ENCODE data around the gene LENEP. TPM values are rescaled to one million over a fixed set of nuclear protein-coding genes. Genes with fewer than 3 reads are reported as not detected.
"Not testable (repeated sequence)": the region's sequence is repeated elsewhere in the genome, so short reads cannot be mapped to it uniquely, and the experiment has no call there.

Gene LENEP
- total and polyA plus RNA-seq, 7 experiments from 2014 or later, result 1.4 to 3.2 (median 2.6) TPM; not detected in 4

- Mint-ChIP-seq H3K27me3 (no peaks in the 10 kb centered on the region), H3K4me3 (no peak overlapping the region), H3K36me3 (peaks cover 0 to 18% (median 0%) of the 10 kb centered on the region in 5 donors), H3K27ac (no peak overlapping the region), H3K4me1 (peaks cover 21 to 36% (median 30%) of the 10 kb centered on the region in 7 donors), H3K9me3 (peaks cover 0 to 2% (median 0%) of the 10 kb centered on the region in 11 donors)
- DNase-seq (peak in 8 of 9 donors; percentile 91 to 98 (median 95)), ATAC-seq (peak; percentile 56)
- no peaks in the 10 kb centered on the region for H3K27me3 ChIP-seq (ENCODE audit: control insufficient read depth in 2 of 2, insufficient read depth in 2 of 2, low read length in 2 of 2)
- intact Hi-C loops (cut with micrococcal nuclease), result loop anchor here (1.0 to 10.0 kb wide), 14 partner anchors 8 to 417 kb away; partner anchors contain the start of genes ADAM15 (in 2 of the 2), FLAD1 (in 2 of the 2), PYGO2 (in 2 of the 2) and UBE2Q1 (in 2 of the 2)
- peak overlapping the region; percentile 82 for H3K4me3 ChIP-seq (ENCODE audit: low read length)
- H3K27ac ChIP-seq (ENCODE audit: low read depth, low read length), result peak overlapping the region; percentile 94
- H3K9me3 ChIP-seq (ENCODE audit: control insufficient read depth in 2 of 3, low read length in 3 of 3), result no peaks in the 10 kb centered on the region
- peaks cover 0 to 13% (median 0%) of the 10 kb centered on the region in 3 experiments for H3K36me3 ChIP-seq (ENCODE audit: control insufficient read depth in 2 of 3, insufficient read depth in 3 of 3, low read length in 3 of 3)
- ChIA-PET POLR2A (interaction anchor here (0.8 to 11.7 kb wide), 12 partner anchors 9 to 49 kb away, joined by 3 to 160 read pairs (median 6); partner anchors contain the start of genes FLAD1, PBXIP1, PMVK and PYGO2), CTCF (interaction anchor here (0.9 to 10.5 kb wide), 2 partner anchors 40 to 110 kb away, joined by 4 to 94 read pairs; no protein-coding TSS in a partner anchor)
- peaks cover 28 to 35% of the 10 kb centered on the region in 2 donors for H3K4me1 ChIP-seq (ENCODE audit: control insufficient read depth in 2 of 2, insufficient read depth in 2 of 2, low read length in 2 of 2)
These were observed 18.5 kb upstream of the LENEP start for GRCh38 chr1:154974808-154975408.

- Mint-ChIP-seq H3K4me3 (no peak overlapping the region), H3K9me3 (peaks cover 0 to 2% (median 0%) of the 10 kb centered on the region in 11 donors), H3K4me1 (peaks cover 21 to 36% (median 30%) of the 10 kb centered on the region in 7 donors), H3K36me3 (peaks cover 0 to 20% (median 0%) of the 10 kb centered on the region in 5 donors), H3K27me3 (no peaks in the 10 kb centered on the region), H3K27ac (no peak overlapping the region)
- H3K4me3 ChIP-seq (ENCODE audit: low read length), result peak overlapping the region; percentile 82
- H3K4me1 ChIP-seq (ENCODE audit: control insufficient read depth in 2 of 2, insufficient read depth in 2 of 2, low read length in 2 of 2), result peaks cover 28 to 33% of the 10 kb centered on the region in 2 donors
- peaks cover 0 to 10% (median 0%) of the 10 kb centered on the region in 3 experiments for H3K36me3 ChIP-seq (ENCODE audit: control insufficient read depth in 2 of 3, insufficient read depth in 3 of 3, low read length in 3 of 3)
- H3K27ac ChIP-seq (ENCODE audit: low read depth, low read length), result peak overlapping the region; percentile 94
- ATAC-seq (no peak), DNase-seq (peak in 7 of 9 donors; percentile 23 to 75 (median 41))
- H3K9me3 ChIP-seq (ENCODE audit: control insufficient read depth in 2 of 3, low read length in 3 of 3), result no peaks in the 10 kb centered on the region
- H3K27me3 ChIP-seq (ENCODE audit: control insufficient read depth in 2 of 2, insufficient read depth in 2 of 2, low read length in 2 of 2), result no peaks in the 10 kb centered on the region
- ChIA-PET CTCF (interaction anchor here (0.8 to 10.5 kb wide), 5 partner anchors 18 to 39 kb away, joined by 3 to 94 read pairs (median 3); partner anchors contain the start of gene LENEP), POLR2A (interaction anchor here (0.6 to 11.7 kb wide), 10 partner anchors 8 to 44 kb away, joined by 3 to 160 read pairs (median 7); partner anchors contain the start of genes FLAD1, PBXIP1, PMVK and PYGO2)
- intact Hi-C loops (cut with micrococcal nuclease), result loop anchor here (1.0 to 10.0 kb wide), 3 partner anchors 42 to 367 kb away; partner anchors contain the start of genes ADAR (in 1 of the 2) and RUSC1 (in 1 of the 2)
These were observed 17.9 kb upstream of the LENEP start for GRCh38 chr1:154975409-154976059.

- intact Hi-C loops (cut with micrococcal nuclease), result loop anchor here in 1 of 2 donors (10.0 kb wide), 1 partner anchor 347 kb away; the partner anchor contains the start of gene RUSC1
- Mint-ChIP-seq H3K27ac (peak overlapping the region in 3 of 9 donors; percentile 32 to 75 (median 63)), H3K4me3 (peak overlapping the region in 1 of 10 donors; percentile 43), H3K4me1 (peaks cover 3 to 23% (median 10%) of the 10 kb centered on the region in 7 donors), H3K36me3 (peaks cover 0 to 12% (median 0%) of the 10 kb centered on the region in 5 donors)
- H3K4me3 ChIP-seq (ENCODE audit: low read length); H3K27me3 Mint-ChIP-seq; ATAC-seq; H3K27me3 ChIP-seq (ENCODE audit: control insufficient read depth in 2 of 2, insufficient read depth in 2 of 2, low read length in 2 of 2); H3K9me3 Mint-ChIP-seq; H3K36me3 ChIP-seq (ENCODE audit: control insufficient read depth in 2 of 3, insufficient read depth in 3 of 3, low read length in 3 of 3); H3K27ac ChIP-seq (ENCODE audit: low read depth, low read length); H3K9me3 ChIP-seq (ENCODE audit: control insufficient read depth in 2 of 3, low read length in 3 of 3); DNase-seq: not testable (repeated sequence)
- H3K4me1 ChIP-seq (ENCODE audit: control insufficient read depth in 2 of 2, insufficient read depth in 2 of 2, low read length in 2 of 2), result peaks cover 20 to 21% of the 10 kb centered on the region in 2 donors
- ChIA-PET CTCF (interaction anchor here (0.6 to 10.5 kb wide), 2 partner anchors 37 to 267 kb away, joined by 3 to 94 read pairs; no protein-coding TSS in a partner anchor), POLR2A (interaction anchor here (0.7 to 11.7 kb wide), 3 partner anchors 17 to 64 kb away, joined by 3 to 160 read pairs (median 37); partner anchors contain the start of genes PBXIP1 and PYGO2)
These were observed 15.6 kb upstream of the LENEP start for GRCh38 chr1:154977762-154978161.

- POLR2A ChIA-PET, result interaction anchor here (0.7 to 11.7 kb wide), 3 partner anchors 18 to 63 kb away, joined by 3 to 160 read pairs (median 37); partner anchors contain the start of genes PBXIP1 and PYGO2
- Histone ChIP-seq H3K4me1 (ENCODE audit: control insufficient read depth in 2 of 2, insufficient read depth in 2 of 2, low read length in 2 of 2) (peaks cover 15 to 18% of the 10 kb centered on the region in 2 donors), H3K9me3 (ENCODE audit: control insufficient read depth in 2 of 3, low read length in 3 of 3) (no peaks in the 10 kb centered on the region), H3K27me3 (ENCODE audit: control insufficient read depth in 2 of 2, insufficient read depth in 2 of 2, low read length in 2 of 2) (no peaks in the 10 kb centered on the region), H3K36me3 (ENCODE audit: control insufficient read depth in 2 of 3, insufficient read depth in 3 of 3, low read length in 3 of 3) (no peaks in the 10 kb centered on the region), H3K27ac (ENCODE audit: low read depth, low read length) (no peak overlapping the region), H3K4me3 (ENCODE audit: low read length) (no peak overlapping the region)
- no peaks in the 10 kb centered on the region for H3K9me3 Mint-ChIP-seq
- H3K36me3 Mint-ChIP-seq, result peaks cover 0 to 12% (median 0%) of the 10 kb centered on the region in 5 donors
- H3K4me3 Mint-ChIP-seq, result no peak overlapping the region
- peak overlapping the region in 1 of 9 donors; percentile 47 for H3K27ac Mint-ChIP-seq
- intact Hi-C loops (cut with micrococcal nuclease), result loop anchor here in 1 of 2 donors (10.0 kb wide), 1 partner anchor 346 kb away; the partner anchor contains the start of gene RUSC1
- DNase-seq, result no peak
- H3K4me1 Mint-ChIP-seq, result peaks cover 0 to 20% (median 6%) of the 10 kb centered on the region in 7 donors
- no peak for ATAC-seq
- no peaks in the 10 kb centered on the region for H3K27me3 Mint-ChIP-seq
- CTCF ChIA-PET, result interaction anchor here (0.7 to 10.5 kb wide), 4 partner anchors 14 to 650 kb away, joined by 3 to 94 read pairs (median 4); partner anchors contain the start of gene LENEP
These were observed 15.0 kb upstream of the LENEP start for GRCh38 chr1:154978360-154978759.

GRCh38 chr1:154982341-154982740 lies 11.0 kb upstream of the LENEP start:
- peak overlapping the region; percentile 73 for H3K27ac ChIP-seq (ENCODE audit: low read depth, low read length)
- H3K4me1 ChIP-seq (ENCODE audit: control insufficient read depth in 2 of 2, insufficient read depth in 2 of 2, low read length in 2 of 2), result peaks cover 12 to 13% of the 10 kb centered on the region in 2 donors
- POLR2A ChIA-PET, result interaction anchor here (0.6 to 3.6 kb wide), 15 partner anchors 12 to 539 kb away, joined by 3 to 30 read pairs (median 9); partner anchors contain the start of genes ADAM15, KRTCAP2, LENEP and PBXIP1
- H3K36me3 Mint-ChIP-seq, result peaks cover 0 to 13% (median 0%) of the 10 kb centered on the region in 5 donors
- no peak overlapping the region for H3K4me3 Mint-ChIP-seq
- no peaks in the 10 kb centered on the region for H3K9me3 ChIP-seq (ENCODE audit: control insufficient read depth in 2 of 3, low read length in 3 of 3)
- no peaks in the 10 kb centered on the region for H3K27me3 ChIP-seq (ENCODE audit: control insufficient read depth in 2 of 2, insufficient read depth in 2 of 2, low read length in 2 of 2)
- peaks cover 0 to 30% (median 5%) of the 10 kb centered on the region in 7 donors for H3K4me1 Mint-ChIP-seq
- DNase-seq (no peak), ATAC-seq (no peak)
- H3K27ac Mint-ChIP-seq, result peak overlapping the region in 1 of 9 donors; percentile 41
- intact Hi-C loops (cut with micrococcal nuclease), result loop anchor here (2.0 to 5.0 kb wide), 2 partner anchors 34 to 765 kb away; no protein-coding TSS in a partner anchor
- no peaks in the 10 kb centered on the region for H3K9me3 Mint-ChIP-seq
- CTCF ChIA-PET, result interaction anchor here (1.0 to 3.1 kb wide), 7 partner anchors 12 to 79 kb away, joined by 4 to 18 read pairs (median 5); partner anchors contain the start of gene SHC1
- peak overlapping the region; percentile 64 for H3K4me3 ChIP-seq (ENCODE audit: low read length)
- no peaks in the 10 kb centered on the region for H3K27me3 Mint-ChIP-seq
- H3K36me3 ChIP-seq (ENCODE audit: control insufficient read depth in 2 of 3, insufficient read depth in 3 of 3, low read length in 3 of 3), result peaks cover 0 to 6% (median 0%) of the 10 kb centered on the region in 3 experiments
